Measurements from ENCODE around the gene TLE4. TPM values are rescaled to one million over a fixed set of nuclear protein-coding genes. Genes with fewer than 3 reads are reported as not detected.

TLE4 gene
- total RNA-seq, 1 experiment from 2014 or later: 8.1 TPM

GRCh38 chr9:79700607-79701360 lies 129.0 kb downstream of the TLE4 start:
- no peaks in the 10 kb centered on the region for H3K4me1 ChIP-seq
- Mint-ChIP-seq H3K27ac (ENCODE audit: unreplicated experiment) (no peak overlapping the region), H3K9me3 (ENCODE audit: unreplicated experiment) (no peaks in the 10 kb centered on the region), H3K4me3 (ENCODE audit: unreplicated experiment) (no peak overlapping the region), H3K4me1 (ENCODE audit: low read depth, unreplicated experiment) (no peaks in the 10 kb centered on the region), H3K36me3 (ENCODE audit: insufficient read depth, unreplicated experiment) (no peaks in the 10 kb centered on the region), H3K27me3 (ENCODE audit: insufficient read depth, unreplicated experiment) (no peaks in the 10 kb centered on the region)
- CTCF ChIA-PET: no interaction called here
- no TSS peak for BruUV-seq (replicated peaks)
- H3K36me3 ChIP-seq (ENCODE audit: control insufficient read depth, insufficient read depth, low read length): no peaks in the 10 kb centered on the region
- TF ChIP-seq CTCF (IDR thresholded peaks at IDR 0.05; ENCODE audit: insufficient read depth in 1 of 2, low read depth in 1 of 2, low read length in 1 of 2, severe bottlenecking in 1 of 2, unreplicated experiment in 1 of 2): no peak
- no peak overlapping the region for H3K4me3 ChIP-seq (ENCODE audit: low read depth, low read length)
- H3K27me3 ChIP-seq (replicated peaks; ENCODE audit: control insufficient read depth, insufficient read depth, low read length): no peaks in the 10 kb centered on the region
- POLR2A ChIA-PET: no interaction called here
- DNase-seq: no peak
- no peaks in the 10 kb centered on the region for H3K9me3 ChIP-seq
- intact Hi-C loops (cut with micrococcal nuclease; ENCODE audit: unreplicated experiment): no loop called here

- DNase-seq: no peak
- CTCF ChIA-PET: no interaction called here
- no peak overlapping the region for H3K4me3 ChIP-seq (ENCODE audit: low read depth, low read length)
- no peaks in the 10 kb centered on the region for H3K9me3 ChIP-seq
- Mint-ChIP-seq H3K27ac (ENCODE audit: unreplicated experiment) (no peak overlapping the region), H3K9me3 (ENCODE audit: unreplicated experiment) (no peaks in the 10 kb centered on the region), H3K4me1 (ENCODE audit: low read depth, unreplicated experiment) (no peaks in the 10 kb centered on the region), H3K4me3 (ENCODE audit: unreplicated experiment) (no peak overlapping the region), H3K27me3 (ENCODE audit: insufficient read depth, unreplicated experiment) (no peaks in the 10 kb centered on the region), H3K36me3 (ENCODE audit: insufficient read depth, unreplicated experiment) (no peaks in the 10 kb centered on the region)
- intact Hi-C loops (cut with micrococcal nuclease; ENCODE audit: unreplicated experiment): no loop called here
- BruUV-seq (replicated peaks): no TSS peak
- TF ChIP-seq CTCF (IDR thresholded peaks at IDR 0.05; ENCODE audit: insufficient read depth in 1 of 2, low read depth in 1 of 2, low read length in 1 of 2, severe bottlenecking in 1 of 2, unreplicated experiment in 1 of 2): no peak
- POLR2A ChIA-PET: no interaction called here
- no peaks in the 10 kb centered on the region for H3K4me1 ChIP-seq
- H3K27me3 ChIP-seq (replicated peaks; ENCODE audit: control insufficient read depth, insufficient read depth, low read length): no peaks in the 10 kb centered on the region
- H3K36me3 ChIP-seq (ENCODE audit: control insufficient read depth, insufficient read depth, low read length): no peaks in the 10 kb centered on the region
Observed at GRCh38 chr9:79701651-79702050, 129.9 kb downstream of the TLE4 start.

- Histone ChIP-seq H3K27me3 (replicated peaks; ENCODE audit: control insufficient read depth, insufficient read depth, low read length) (no peaks in the 10 kb centered on the region), H3K36me3 (ENCODE audit: control insufficient read depth, insufficient read depth, low read length) (no peaks in the 10 kb centered on the region), H3K9me3 (no peaks in the 10 kb centered on the region), H3K4me1 (no peaks in the 10 kb centered on the region), H3K4me3 (ENCODE audit: low read depth, low read length) (no peak overlapping the region)
- no peaks in the 10 kb centered on the region for H3K27me3 Mint-ChIP-seq (ENCODE audit: insufficient read depth, unreplicated experiment)
- BruUV-seq (replicated peaks): no TSS peak
- POLR2A ChIA-PET: no interaction called here
- H3K9me3 Mint-ChIP-seq (ENCODE audit: unreplicated experiment): no peaks in the 10 kb centered on the region
- intact Hi-C loops (cut with micrococcal nuclease; ENCODE audit: unreplicated experiment): no loop called here
- no peak for TF ChIP-seq CTCF (IDR thresholded peaks at IDR 0.05; ENCODE audit: insufficient read depth in 1 of 2, low read depth in 1 of 2, low read length in 1 of 2, severe bottlenecking in 1 of 2, unreplicated experiment in 1 of 2)
- H3K4me1 Mint-ChIP-seq (ENCODE audit: low read depth, unreplicated experiment): no peaks in the 10 kb centered on the region
- H3K36me3 Mint-ChIP-seq (ENCODE audit: insufficient read depth, unreplicated experiment): no peaks in the 10 kb centered on the region
- no peak for DNase-seq
- CTCF ChIA-PET: no interaction called here
- H3K27ac Mint-ChIP-seq (ENCODE audit: unreplicated experiment): no peak overlapping the region
- no peak overlapping the region for H3K4me3 Mint-ChIP-seq (ENCODE audit: unreplicated experiment)
Observed at GRCh38 chr9:79705704-79706103, 133.9 kb downstream of the TLE4 start.
